NK-92 (cell line): Measurements from ENCODE around the gene SMCO4.

Source experiments
- DNase-seq: peaks from one replicate; lab custom pipeline; 2025; ENCODE audit not compliant: unreplicated experiment; lab: John Stamatoyannopoulos, UW

Gene SMCO4

DNA sequence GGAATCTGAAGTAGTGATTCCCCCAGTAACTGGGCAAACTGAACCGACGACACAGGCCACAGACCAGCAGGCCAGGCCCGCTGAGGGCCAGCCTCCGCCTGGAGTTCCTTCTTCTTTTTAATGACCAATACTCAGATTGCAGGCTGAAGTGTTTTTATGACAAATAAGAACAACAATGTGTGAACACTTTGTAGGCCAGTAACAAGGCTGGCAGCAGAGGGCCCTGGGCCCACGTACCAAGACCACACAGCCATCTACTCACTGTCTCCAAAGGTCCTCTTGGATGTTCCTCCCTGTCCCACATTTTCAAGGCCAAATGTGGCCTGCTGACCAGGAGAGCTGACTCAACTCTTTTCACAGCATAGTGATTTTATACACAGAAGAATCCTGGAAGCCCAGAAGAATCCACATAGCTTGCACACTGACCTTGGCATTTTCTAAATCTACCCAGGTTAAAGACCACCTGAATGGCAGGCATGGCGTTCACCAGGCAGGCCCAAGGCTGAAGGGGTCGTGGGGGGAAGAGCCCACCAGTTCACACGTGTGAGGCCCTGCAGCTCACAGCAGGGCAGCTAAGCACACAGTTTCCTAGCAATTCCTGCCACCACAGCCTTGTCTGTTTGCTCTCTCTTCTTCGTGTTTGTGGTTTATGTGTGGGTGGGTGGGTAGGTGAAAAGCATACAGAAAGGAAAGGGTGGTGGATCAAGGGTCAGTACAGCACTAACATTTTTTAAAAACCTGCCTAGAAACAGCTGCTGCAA lies 13.3 kb downstream of the SMCO4 start:
- no peak for DNase-seq

DNA sequence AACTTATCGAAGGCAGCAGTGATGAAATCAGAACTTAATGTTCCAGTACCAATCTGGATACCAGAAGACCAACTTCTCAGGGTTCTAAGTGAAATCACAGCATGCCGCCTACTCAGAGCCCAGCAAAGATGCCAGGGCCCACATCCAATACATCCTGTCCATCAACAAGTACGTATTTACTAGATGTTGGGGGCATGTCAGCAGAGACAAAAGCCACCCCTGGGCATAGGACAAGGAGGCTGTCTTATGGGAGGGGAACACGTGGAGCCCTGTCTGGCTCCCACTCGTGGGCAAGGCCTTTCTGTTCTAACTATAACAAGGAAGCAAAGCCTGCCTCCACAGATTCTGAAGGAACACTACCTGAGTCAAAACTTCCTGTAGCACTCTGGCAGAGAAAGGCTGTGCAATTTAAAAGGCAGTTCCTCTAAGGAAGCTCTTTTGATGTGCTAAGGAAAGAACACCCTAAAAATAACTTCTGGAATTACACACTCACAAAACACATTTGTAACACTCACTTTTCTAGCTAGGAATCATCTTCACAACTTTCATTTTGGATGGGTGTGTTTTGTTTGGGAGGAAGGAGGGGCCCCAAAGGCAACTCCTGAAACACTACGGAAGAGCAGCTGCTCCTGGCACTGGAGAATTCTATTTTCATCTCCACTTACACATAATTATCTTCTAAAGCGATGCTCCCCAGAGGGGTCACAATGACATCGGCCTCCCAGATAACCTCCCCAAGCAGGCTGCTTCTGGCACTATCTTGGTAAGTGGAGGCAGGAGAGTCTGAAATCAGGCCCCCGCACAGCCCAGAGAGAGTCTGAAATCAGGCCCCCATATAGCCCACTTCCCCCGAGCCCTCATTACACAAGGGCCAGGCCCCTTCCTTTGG lies 14.2 kb downstream of the SMCO4 start:
- no peak for DNase-seq

DNA sequence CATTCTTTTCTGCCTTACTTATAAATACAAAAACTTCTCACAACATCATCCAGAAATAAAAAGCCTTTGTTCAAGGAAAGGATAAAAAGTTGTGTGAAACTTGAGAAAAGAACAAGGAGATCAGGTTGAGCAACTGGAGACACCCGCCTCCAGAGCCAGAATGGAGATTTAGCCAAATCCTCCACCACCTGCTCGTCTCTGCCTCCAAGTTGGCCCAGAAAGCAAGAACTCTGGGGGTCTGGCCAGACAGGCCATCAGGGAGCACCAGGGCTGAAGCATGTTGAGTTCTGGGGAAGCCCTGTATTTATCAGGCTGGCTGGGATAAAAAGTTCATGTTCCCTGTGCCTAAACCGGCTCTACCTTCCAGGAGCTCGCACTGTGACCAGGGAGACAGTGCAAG lies 14.9 kb downstream of the SMCO4 start:
- DNase-seq, result no peak

DNA sequence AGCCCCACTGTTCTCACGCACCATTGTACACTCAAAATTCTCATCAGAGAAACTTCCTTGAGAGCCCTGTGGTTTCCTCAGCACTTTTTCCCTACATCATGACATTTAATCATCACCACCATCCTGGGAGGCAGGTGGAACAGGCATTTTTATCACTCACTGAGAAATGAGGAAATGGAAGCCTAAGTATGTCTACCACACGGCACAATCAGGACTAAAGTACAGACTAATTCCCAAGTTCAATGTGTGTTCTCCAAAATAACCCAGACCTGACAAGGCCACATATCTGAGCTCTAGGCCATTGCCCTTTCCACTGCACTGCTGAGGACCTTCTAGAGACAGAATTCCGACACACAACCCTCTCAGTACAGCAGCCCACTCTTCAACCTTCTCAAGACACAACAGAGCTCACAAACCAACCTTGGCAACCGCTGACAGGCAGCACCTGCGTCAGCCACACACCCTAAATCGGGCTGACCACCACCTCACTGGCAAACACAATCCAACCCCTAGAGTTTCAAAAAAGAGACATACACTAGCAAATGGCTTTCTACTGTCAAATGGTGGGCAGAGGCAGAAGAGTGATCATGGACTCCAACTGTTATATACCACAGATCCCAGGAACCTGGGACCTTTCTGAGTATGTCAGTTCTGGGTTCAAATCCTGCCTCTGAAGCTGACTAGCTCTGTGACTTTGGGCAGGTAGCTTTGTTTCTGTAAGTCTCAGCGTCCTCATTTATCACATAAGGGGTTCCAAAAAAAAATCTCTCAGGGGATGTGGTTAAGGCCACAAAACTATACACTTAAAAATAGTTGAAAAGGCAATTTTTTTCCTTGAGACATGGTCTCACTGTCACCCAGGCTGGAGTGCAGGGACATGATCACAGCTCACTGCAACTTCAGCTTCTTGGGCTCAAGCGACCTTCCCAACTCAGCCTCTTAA lies 16.3 kb downstream of the SMCO4 start:
- no peak for DNase-seq

DNA sequence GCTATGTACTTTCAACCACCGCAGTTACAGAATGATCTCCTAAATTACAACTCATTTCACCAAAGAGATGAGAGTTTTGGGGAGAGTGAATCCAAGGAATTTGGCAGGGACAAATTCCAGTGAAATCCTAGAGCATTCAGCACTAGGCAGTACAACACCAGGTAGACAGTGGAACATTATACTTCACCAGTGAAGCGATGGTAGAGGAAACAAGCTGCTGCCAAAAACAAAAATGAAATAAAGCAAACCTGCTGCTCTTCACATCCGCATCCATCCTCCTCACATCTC lies 16.9 kb downstream of the SMCO4 start:
- no peak for DNase-seq

DNA sequence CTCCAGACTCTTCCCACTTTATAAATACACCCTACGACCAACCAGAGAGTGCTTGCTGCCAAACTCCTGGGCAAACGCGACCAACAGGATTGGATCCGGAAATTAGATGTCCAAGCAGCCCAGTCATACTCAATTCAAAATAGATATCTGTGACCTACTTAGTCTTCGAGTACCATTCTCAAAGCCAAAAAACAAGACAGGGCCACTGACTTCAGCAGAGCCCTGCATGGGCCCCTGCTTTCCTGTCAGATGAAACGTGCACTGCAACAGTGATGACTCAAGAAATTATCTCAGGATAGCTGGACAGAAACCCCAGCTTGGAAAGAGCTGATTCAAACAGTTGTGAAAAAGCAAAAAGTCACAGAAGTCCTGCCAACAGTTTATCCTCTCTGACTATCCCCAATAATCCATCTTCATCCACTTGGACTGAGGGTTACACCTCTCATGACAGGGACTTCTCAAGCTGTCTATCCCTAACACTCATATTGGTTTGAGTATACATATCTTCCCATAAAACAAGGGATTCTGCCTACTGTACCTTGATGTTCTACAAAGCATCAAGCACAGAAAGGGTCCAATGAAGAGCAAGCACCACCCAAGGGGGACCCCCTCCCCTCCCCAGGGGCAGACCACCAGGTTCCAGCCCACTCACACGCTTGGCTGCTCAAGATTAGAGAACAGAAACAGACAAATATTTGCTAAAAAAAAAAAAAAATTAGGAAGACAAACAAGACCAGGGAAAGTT lies 17.4 kb downstream of the SMCO4 start:
- DNase-seq, result no peak

DNA sequence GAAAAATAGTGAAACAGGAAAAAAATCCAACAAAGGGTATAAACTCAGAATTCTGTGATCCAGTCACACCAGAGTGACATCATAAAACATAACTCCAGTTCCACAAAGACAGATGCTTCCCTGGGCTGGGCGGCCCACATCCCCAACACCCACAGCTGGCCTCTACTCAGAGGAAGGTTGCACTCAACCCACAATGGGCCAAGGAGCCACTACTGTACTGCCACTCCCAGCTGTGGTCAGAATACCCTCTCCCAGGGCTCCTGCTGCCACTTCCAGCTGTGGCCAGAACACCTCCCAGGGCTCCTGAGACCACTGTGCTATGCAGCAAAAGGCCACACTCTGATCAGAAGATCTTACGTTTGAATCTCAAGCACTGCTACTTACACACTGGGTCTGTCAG lies 18.3 kb downstream of the SMCO4 start:
- DNase-seq, result no peak

DNA sequence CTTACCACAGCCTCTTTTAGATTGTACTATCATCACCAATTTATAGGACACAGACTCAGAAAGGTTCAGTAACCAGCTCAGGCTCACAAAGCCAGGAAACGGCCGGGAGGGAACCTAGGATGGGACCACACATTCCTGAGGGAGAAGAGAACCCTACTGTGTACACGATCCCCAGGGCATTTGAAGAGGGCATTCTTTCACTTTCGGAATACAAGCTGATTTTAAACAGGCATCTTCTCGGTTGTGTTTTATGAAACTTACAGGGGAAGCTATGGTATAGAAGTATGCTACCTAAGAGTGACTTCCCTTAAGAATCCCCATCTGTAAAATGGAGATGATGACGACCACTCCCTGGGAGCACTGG lies 19.0 kb downstream of the SMCO4 start:
- no peak for DNase-seq

DNA sequence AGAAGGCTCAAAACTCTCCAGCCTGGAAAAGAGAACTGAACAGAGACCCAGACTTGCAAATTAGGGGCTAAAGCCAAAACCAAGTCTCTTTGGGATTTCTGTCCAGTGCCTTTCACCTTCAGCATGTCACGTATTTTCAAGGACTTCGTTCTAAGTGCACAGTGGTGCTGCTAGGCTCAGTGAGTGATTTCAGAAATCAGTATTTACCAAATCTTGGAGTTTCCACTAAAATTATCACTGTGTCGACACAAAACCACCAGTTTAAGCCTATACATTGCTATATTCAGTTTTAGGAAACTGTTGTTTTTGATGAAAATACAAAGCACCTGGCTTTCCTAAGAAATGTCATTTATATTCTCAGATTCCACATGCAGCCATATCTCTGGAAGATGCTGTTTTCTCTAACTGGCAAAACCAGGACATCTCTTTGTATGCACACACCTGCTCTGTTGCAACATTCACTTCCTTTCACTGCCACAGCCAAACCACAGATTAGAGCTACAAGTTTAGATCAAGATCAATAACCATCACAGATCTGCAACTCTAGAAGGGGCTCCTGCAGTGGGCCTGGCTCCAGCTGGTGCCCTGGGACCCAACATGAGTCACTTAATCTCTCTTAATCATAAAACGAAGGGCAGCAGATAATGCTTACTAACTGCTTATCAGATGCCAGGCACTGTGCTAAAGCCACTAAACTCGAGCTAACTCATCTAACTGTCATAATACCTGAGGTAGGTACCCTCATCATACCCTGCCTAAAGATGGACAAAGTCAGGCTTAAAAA lies 22.3 kb downstream of the SMCO4 start:
- no peak for DNase-seq

DNA sequence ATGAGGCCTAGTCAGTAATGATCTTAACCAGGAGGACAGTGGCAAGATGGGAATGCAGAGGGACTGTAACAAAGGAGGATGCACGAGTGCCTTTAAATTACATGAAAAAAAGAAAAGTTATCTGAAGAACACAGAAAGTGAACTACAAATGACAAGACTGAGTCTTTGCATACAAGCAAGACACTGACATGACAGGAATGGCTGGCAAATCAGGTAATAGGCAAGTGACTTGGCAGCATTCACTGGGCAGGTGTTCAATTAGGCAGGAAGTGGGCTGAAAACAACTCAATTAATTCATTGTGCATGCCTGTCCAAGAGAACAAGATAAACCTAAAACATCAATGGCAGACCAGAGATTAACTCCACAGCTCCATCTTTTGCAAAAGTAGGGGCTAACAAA lies 24.0 kb downstream of the SMCO4 start:
- no peak for DNase-seq

DNA sequence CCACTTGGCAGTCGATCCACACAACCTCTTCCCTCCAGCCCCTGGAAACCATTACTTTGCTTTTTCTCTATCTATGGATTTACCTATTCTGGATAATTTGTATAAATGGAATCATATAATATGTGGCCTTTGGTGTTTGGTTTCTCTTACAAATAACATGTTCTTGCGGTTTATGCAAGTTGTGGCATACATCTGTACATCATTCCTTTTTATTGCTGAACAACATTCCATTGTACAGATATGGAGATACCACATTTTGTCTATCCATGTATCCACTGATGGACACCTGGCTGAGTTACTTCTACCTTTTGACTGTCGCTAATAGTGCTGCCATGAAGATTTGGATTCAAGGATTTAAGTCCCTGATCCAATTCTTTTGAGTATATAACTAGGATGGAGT lies 25.1 kb downstream of the SMCO4 start:
- no peak for DNase-seq

DNA sequence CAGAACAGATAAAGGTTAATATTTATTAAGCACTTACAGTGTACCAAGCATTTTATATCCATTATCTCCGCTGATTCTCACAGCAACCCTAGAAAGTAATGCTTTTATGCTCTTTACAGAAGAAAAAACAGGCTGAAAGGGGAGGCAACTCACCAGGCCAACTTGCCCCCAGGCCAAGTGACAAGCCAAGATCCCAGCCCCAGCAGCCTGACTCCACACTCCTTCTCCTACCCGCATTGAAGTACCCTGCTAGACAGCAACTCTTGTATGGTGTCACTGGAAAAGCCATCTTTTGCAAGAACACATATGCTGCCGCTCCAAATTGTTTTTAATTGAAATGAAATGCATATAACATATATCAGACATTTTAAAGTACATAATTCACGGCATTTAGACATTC lies 25.6 kb downstream of the SMCO4 start:
- no peak for DNase-seq

DNA sequence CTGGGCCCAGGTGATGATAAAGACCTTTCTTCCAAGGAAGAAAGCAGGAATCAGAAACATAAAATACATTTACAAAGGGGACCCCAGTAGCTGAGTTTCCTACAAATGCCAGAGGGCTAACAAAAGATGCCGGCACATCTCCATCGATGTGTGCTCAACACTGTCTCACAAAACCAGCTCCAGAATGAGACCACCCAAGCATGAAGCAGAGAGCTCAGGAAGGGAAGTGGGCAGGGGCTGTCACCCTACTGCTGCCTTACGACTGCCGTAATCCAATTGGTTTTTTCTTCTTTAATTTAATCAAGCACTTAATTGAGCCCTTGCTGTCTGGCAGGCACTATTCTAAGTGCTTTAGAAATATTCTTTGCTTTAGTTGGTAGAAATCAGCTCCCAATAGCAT lies 26.1 kb downstream of the SMCO4 start:
- no peak for DNase-seq

DNA sequence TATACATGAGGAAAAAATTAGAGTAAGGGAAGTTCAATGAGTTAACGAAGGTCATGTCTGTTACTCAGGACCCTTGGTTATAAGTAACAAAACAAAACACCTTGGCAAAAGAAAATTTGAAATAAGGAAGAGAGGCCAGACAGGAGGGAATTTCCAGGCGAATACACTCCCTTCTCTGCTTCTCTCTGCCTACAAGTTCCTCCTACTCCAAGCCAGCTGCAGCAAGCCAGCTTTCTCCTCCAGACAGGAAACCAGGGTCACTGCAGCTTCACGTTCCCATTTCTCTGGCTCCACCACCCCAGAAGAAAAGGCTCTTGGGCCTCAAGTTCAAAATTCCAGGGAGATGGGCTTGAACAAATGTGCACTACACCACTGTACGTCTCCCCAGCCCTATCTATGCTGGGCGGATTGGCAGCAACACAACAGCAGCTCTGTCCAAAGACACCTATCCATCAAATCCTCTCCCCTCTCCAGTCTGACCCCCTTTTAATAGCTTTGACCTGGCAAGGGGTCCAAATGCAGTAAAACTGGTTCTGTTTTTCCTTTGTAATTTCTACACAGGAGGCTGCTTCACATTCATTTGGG lies 27.7 kb downstream of the SMCO4 start:
- DNase-seq, result no peak

DNA sequence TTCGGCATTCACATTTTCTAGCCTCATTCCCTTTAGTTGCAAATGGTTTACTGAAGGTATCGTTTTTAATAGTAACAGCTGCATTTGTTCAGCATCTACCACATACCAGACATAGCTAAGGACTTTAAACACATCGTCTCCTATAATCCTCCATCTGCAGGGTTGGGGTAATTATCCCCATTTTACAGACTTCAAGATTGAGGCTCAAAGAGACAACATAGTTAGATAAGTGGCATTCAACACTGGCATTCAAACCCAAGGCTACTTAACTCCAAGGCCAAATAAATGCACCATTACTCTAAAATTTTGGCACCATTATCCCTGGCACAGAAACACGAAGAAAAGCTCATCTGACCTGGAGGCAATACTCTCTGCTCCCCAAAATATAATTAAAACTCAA lies 28.5 kb downstream of the SMCO4 start:
- DNase-seq, result no peak

DNA sequence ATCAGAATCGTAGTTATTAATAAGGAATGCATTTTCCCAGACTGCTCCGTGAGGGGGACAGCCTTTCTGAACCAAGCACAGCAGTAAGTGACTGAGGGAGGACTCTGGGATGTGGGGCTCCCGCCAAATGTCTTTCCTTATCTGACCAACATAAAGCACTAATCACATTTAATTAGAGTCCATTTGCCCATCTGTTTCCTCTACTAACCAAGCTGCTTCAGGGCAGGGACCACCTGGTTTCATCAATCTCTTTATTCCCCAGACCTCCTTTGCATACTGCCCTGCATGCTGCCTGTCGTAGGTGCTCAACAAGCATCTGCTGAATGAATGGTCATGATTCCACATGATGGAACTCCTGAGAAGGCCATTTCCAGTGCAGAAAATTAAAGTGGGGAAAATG lies 29.4 kb downstream of the SMCO4 start:
- DNase-seq, result no peak

DNA sequence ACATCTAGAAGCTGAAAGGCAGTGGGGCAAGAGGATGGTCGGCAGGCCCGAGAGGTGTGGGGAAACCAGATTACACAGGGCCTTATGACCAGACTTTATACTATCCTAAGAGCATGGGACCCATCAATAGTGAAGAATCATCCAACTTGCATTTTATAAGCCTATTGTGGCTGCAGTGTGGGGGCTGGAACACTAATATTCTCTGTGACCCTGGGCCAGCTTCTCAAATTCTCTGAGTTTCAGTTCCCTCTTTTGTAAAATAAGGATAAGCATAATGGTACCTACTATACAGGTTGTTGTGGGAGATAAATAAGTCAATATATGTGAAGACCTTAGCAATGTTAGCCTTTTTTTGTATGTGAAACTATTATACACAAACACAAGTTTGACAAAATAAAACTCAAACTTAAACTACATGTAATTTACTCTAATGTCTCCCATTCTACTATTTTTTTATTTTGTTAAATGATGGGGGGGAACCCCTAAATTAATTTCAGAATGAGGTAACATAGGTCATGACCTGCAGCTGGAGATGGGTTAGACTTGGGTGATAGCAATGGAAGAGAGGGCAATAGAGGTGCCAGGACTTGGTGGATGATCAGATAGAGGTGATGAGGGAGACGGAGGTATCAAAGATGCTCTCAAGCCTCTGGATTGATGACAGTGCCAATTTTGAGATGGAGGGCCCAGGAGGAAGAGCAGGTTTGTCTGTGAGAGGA lies 30.1 kb downstream of the SMCO4 start:
- no peak for DNase-seq

DNA sequence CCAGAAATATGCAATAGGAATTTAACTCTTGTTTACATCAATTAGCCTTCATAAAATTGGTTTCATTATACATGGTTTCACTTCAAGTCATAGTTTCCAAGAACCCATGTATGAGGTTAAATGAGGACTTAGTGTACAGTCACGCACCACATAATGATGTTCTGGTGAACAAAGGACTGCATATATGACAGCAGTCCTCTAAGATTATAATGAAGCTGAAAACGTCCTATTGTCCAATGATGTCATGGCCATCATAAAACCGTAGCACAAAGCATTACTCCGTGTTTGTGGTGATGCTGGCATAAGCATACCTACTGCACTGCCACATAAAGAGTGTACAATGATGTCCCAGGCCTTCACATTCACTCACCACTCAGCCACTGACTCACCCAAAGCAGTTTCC lies 31.1 kb downstream of the SMCO4 start:
- DNase-seq, result no peak

DNA sequence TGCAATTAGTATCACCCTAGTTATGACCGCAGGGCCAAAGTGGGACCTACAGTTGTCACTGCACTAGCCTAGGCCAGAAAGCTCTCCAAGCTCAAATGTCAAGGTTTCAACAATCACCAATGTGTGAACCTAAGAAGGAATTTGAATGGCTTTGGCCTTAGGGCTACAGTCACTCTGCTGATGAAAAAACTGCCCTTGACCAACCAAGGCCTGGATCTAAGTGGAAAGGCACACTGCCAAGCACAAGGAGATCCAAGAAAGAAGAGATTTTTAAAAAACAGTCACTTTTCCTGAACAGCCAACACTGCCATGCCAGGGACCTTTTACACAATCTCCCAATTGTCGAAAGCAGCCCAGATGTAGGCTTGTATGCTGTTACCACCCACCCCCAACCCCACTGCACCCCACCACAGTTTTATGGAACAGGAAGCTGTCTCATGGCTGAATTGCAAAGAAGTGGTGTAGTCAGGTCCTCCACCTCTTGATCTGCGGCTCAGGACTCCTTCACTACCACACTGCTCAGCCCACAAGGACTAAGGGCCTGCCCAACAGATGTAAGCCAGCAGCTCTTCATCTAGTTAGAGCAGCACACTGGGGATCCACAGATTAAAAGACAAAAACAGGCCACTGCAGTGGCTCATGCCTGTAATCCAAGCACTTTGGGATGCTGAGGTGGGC lies 32.9 kb downstream of the SMCO4 start:
- DNase-seq, result no peak
